Measurements from ENCODE around the gene SRSF7.
"Not testable (repeated sequence)": the region's sequence is repeated elsewhere in the genome, so short reads cannot be mapped to it uniquely, and the experiment has no call there.

Gene SRSF7

GRCh38 chr2:38733300-38733971, 17.7 kb downstream of the SRSF7 start:
- FAIRE-seq (no peak), DNase-seq (ENCODE audit: insufficient read length, low spot score) (no peak)
- no peak for TF ChIP-seq POLR2A (IDR thresholded peaks at IDR 0.05; ENCODE audit: low read depth, low read length)

- FAIRE-seq (no peak), DNase-seq (ENCODE audit: insufficient read length, low spot score) (no peak)
- no peak for TF ChIP-seq POLR2A (IDR thresholded peaks at IDR 0.05; ENCODE audit: low read depth, low read length)
Observed at GRCh38 chr2:38731684-38732221, 19.4 kb downstream of the SRSF7 start.

- no peak for TF ChIP-seq POLR2A (IDR thresholded peaks at IDR 0.05; ENCODE audit: low read depth, low read length)
- DNase-seq (ENCODE audit: insufficient read length, low spot score) = no peak
- FAIRE-seq = no peak
Observed at GRCh38 chr2:38731090-38731489, 20.1 kb downstream of the SRSF7 start.

- no peak for FAIRE-seq
- DNase-seq (ENCODE audit: insufficient read length, low spot score) = no peak
Observed at GRCh38 chr2:38728694-38729093, 22.5 kb downstream of the SRSF7 start.

GRCh38 chr2:38727661-38728060, 23.5 kb downstream of the SRSF7 start:
- no peak for TF ChIP-seq POLR2A (IDR thresholded peaks at IDR 0.05; ENCODE audit: low read depth, low read length)
- FAIRE-seq (no peak), DNase-seq (ENCODE audit: insufficient read length, low spot score) (no peak)

More at GRCh38 chr2:38728694-38729093, 22.5 kb downstream of the SRSF7 start:
- TF ChIP-seq POLR2A (IDR thresholded peaks at IDR 0.05; ENCODE audit: low read depth, low read length) = no peak

GRCh38 chr2:38723173-38723572, 28.0 kb downstream of the SRSF7 start:
- FAIRE-seq = no peak
- no peak for TF ChIP-seq POLR2A (IDR thresholded peaks at IDR 0.05; ENCODE audit: low read depth, low read length)
- DNase-seq (ENCODE audit: insufficient read length, low spot score) = no peak

- no peak for DNase-seq (ENCODE audit: insufficient read length, low spot score)
- no peak for FAIRE-seq
- TF ChIP-seq POLR2A (IDR thresholded peaks at IDR 0.05; ENCODE audit: low read depth, low read length) = no peak
Observed at GRCh38 chr2:38722271-38723061, 28.7 kb downstream of the SRSF7 start.

- FAIRE-seq (peak; percentile 41), DNase-seq (ENCODE audit: insufficient read length, low spot score) (peak; percentile 27)
- TF ChIP-seq POLR2A (IDR thresholded peaks at IDR 0.05; ENCODE audit: low read depth, low read length) = no peak
Observed at GRCh38 chr2:38720613-38721241, 30.4 kb downstream of the SRSF7 start.

GRCh38 chr2:38719706-38720105, 31.5 kb downstream of the SRSF7 start:
- no peak for TF ChIP-seq POLR2A (IDR thresholded peaks at IDR 0.05; ENCODE audit: low read depth, low read length)
- DNase-seq (ENCODE audit: insufficient read length, low spot score) = no peak
- no peak for FAIRE-seq

- FAIRE-seq (no peak), DNase-seq (ENCODE audit: insufficient read length, low spot score) (no peak)
- no peak for TF ChIP-seq POLR2A (IDR thresholded peaks at IDR 0.05; ENCODE audit: low read depth, low read length)
Observed at GRCh38 chr2:38718601-38719000, 32.6 kb downstream of the SRSF7 start.

- DNase-seq (ENCODE audit: insufficient read length, low spot score) = no peak
- FAIRE-seq = no peak
- TF ChIP-seq POLR2A (IDR thresholded peaks at IDR 0.05; ENCODE audit: low read depth, low read length) = no peak
Observed at GRCh38 chr2:38716185-38716584, 35.0 kb downstream of the SRSF7 start.

GRCh38 chr2:38714941-38715340, 36.2 kb downstream of the SRSF7 start:
- not testable (repeated sequence) for FAIRE-seq; DNase-seq (ENCODE audit: insufficient read length, low spot score)

GRCh38 chr2:38713338-38713737, 37.8 kb downstream of the SRSF7 start:
- FAIRE-seq (no peak), DNase-seq (ENCODE audit: insufficient read length, low spot score) (no peak)
- TF ChIP-seq POLR2A (IDR thresholded peaks at IDR 0.05; ENCODE audit: low read depth, low read length) = no peak

GRCh38 chr2:38712871-38713270, 38.3 kb downstream of the SRSF7 start:
- TF ChIP-seq POLR2A (IDR thresholded peaks at IDR 0.05; ENCODE audit: low read depth, low read length) = no peak
- DNase-seq (ENCODE audit: insufficient read length, low spot score) (no peak), FAIRE-seq (no peak)

All from H54 (cell line).